ENCODE data around the gene PRKCD. TPM values are rescaled to one million over a fixed set of nuclear protein-coding genes. Genes with fewer than 3 reads are reported as not detected.

The PRKCD gene
- total RNA-seq, 2 donors from 2014 or later, result 14.1 to 34.9 TPM

- no peaks in the 10 kb centered on the region for H3K36me3 Mint-ChIP-seq
- no peak overlapping the region for H3K27ac Mint-ChIP-seq
- no peak for ATAC-seq
- H3K4me3 Mint-ChIP-seq, result no peak overlapping the region
- no peaks in the 10 kb centered on the region for H3K9me3 Mint-ChIP-seq
- no peaks in the 10 kb centered on the region for H3K27me3 Mint-ChIP-seq
- DNase-seq (ENCODE audit: low spot score), result no peak
- peaks cover 0 to 5% of the 10 kb centered on the region in 2 donors for H3K4me1 Mint-ChIP-seq (ENCODE audit: low read depth in 2 of 2)
These were observed 62.0 kb downstream of the PRKCD start for GRCh38 chr3:53223025-53223424.

DNA sequence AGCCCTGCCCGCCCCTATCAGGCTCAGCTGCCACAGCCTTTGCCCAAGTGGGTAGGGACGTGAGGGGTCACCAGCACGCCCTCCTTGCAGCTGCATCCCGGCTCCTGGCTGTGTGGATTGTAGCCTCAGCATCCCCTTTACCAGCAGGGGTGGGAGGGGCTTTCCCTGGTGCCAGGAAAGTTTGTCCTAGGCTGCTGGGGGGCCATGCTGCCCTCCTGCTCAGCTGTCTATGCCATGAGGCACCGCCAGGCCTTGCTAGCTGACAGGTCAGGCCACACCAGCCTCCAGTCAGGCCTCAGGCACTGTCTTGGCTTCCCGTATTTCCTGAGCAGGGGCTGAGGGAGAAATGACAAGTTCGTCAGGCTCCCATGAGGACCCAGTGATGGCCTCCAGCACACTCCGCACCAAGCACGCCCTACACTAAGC is 62.5 kb downstream of the PRKCD start:
- Mint-ChIP-seq H3K4me3 (no peak overlapping the region), H3K4me1 (ENCODE audit: low read depth in 2 of 2) (peaks cover 0 to 5% of the 10 kb centered on the region in 2 donors), H3K9me3 (no peaks in the 10 kb centered on the region), H3K36me3 (no peaks in the 10 kb centered on the region), H3K27ac (no peak overlapping the region), H3K27me3 (no peaks in the 10 kb centered on the region)
- DNase-seq (ENCODE audit: low spot score) (no peak), ATAC-seq (no peak)

DNA sequence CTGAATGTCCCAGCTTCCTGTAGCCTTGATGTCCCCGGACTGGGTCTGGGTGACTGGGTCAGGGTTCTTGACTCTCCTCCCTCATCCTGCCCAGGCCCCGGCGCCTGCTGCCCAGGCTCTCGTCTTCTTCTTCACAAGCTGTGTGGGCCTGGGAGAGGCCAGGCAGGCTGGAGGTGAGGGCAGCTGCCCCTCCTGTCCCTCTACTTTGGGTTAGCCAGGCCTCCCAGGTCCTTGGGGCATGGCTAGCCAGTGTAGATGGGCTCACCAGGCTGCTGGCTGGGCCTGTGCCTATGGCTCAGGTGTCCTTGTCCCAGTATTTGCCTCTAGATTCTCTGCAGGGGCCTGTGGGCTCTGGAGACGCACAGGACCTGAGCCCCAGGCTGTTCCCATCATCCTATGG is 63.0 kb downstream of the PRKCD start:
- no peak overlapping the region for H3K27ac Mint-ChIP-seq

GRCh38 chr3:53224536-53224935 is 63.5 kb downstream of the PRKCD start:
- Mint-ChIP-seq H3K36me3 (no peaks in the 10 kb centered on the region), H3K4me3 (no peak overlapping the region), H3K4me1 (ENCODE audit: low read depth in 2 of 2) (peaks cover 0 to 5% of the 10 kb centered on the region in 2 donors), H3K27ac (no peak overlapping the region), H3K9me3 (no peaks in the 10 kb centered on the region), H3K27me3 (no peaks in the 10 kb centered on the region)
- DNase-seq (ENCODE audit: low spot score) (no peak), ATAC-seq (no peak)

More for the DNA sequence above, 63.0 kb downstream of the PRKCD start:
- ATAC-seq, result no peak
- no peaks in the 10 kb centered on the region for H3K36me3 Mint-ChIP-seq
- no peak for DNase-seq (ENCODE audit: low spot score)
- peaks cover 0 to 5% of the 10 kb centered on the region in 2 donors for H3K4me1 Mint-ChIP-seq (ENCODE audit: low read depth in 2 of 2)
- no peaks in the 10 kb centered on the region for H3K27me3 Mint-ChIP-seq
- no peak overlapping the region for H3K4me3 Mint-ChIP-seq
- H3K9me3 Mint-ChIP-seq, result no peaks in the 10 kb centered on the region

- no peaks in the 10 kb centered on the region for H3K36me3 Mint-ChIP-seq
- H3K27ac Mint-ChIP-seq, result no peak overlapping the region
- H3K4me1 Mint-ChIP-seq (ENCODE audit: low read depth in 2 of 2), result peaks cover 0 to under 1% of the 10 kb centered on the region in 2 donors
- DNase-seq (ENCODE audit: low spot score) (no peak), ATAC-seq (no peak)
- no peaks in the 10 kb centered on the region for H3K27me3 Mint-ChIP-seq
- no peak overlapping the region for H3K4me3 Mint-ChIP-seq
- H3K9me3 Mint-ChIP-seq, result no peaks in the 10 kb centered on the region
These were observed 64.2 kb downstream of the PRKCD start for GRCh38 chr3:53225181-53225580.

DNA sequence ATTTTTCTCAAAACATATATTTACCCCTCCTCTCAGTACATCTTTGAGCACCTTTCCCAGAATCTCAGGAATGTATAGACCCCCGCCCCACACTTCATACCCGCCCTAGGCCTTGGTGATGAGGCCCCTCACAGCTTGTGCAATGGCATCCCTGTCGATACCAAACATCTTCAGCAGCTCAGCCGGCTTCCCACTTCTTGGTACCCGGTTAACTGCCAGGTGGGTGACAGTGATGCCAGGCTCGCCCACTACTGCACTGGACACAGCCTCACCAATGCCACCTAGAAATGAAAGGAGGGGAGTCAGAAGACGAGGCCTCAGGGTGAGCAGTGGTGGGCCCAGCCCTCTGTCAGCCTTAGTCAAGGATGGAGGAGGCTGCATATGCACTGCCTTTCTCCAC is 64.6 kb downstream of the PRKCD start:
- no peaks in the 10 kb centered on the region for H3K36me3 Mint-ChIP-seq

DNA sequence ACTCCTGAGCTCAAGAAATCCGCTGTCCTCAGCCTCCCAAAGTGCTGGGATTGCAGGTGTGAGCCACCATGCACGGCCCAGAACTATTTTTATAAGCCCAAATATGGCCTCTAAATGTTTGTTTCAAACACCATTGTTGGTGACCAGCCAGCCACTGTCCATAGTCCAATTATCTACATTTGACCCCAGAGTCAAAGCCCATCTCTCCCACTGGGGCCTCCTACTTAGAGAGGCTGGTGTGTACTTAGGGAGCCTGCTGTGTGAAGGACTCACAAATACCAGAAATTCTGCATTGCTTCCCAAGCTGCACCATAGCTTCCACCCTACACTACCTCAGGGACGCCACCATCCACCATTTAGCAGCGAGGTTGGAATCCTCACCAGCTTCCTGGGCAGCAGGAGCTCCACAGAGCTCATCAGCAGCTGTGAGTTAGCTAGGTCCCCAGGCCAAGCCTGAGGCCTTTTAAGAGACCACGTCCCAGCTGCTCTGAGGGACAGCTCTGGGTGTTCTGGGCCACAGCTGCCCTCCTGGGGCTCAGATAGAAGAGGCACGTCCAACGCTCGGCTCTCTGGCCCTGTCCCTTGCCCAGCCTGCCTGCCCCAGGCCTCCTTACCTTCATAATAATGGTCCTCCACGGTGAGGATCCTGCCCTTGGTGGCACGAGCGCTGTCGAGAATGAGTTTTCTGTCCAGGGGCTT is 65.3 kb downstream of the PRKCD start:
- no peak for ATAC-seq
- no peak overlapping the region for H3K4me3 Mint-ChIP-seq
- DNase-seq (ENCODE audit: low spot score), result no peak
- no peak overlapping the region for H3K27ac Mint-ChIP-seq
- H3K4me1 Mint-ChIP-seq (ENCODE audit: low read depth in 2 of 2), result no peaks in the 10 kb centered on the region
- no peaks in the 10 kb centered on the region for H3K36me3 Mint-ChIP-seq
- H3K9me3 Mint-ChIP-seq, result no peaks in the 10 kb centered on the region
- H3K27me3 Mint-ChIP-seq, result no peaks in the 10 kb centered on the region

More for the DNA sequence above, 64.6 kb downstream of the PRKCD start:
- no peaks in the 10 kb centered on the region for H3K4me1 Mint-ChIP-seq (ENCODE audit: low read depth in 2 of 2)
- no peak overlapping the region for H3K27ac Mint-ChIP-seq
- no peak overlapping the region for H3K4me3 Mint-ChIP-seq
- no peak for DNase-seq (ENCODE audit: low spot score)
- no peak for ATAC-seq
- H3K27me3 Mint-ChIP-seq, result no peaks in the 10 kb centered on the region
- no peaks in the 10 kb centered on the region for H3K9me3 Mint-ChIP-seq

GRCh38 chr3:53226841-53227407 is 65.9 kb downstream of the PRKCD start:
- H3K4me1 Mint-ChIP-seq (ENCODE audit: low read depth in 2 of 2), result no peaks in the 10 kb centered on the region
- no peak for ATAC-seq

DNA sequence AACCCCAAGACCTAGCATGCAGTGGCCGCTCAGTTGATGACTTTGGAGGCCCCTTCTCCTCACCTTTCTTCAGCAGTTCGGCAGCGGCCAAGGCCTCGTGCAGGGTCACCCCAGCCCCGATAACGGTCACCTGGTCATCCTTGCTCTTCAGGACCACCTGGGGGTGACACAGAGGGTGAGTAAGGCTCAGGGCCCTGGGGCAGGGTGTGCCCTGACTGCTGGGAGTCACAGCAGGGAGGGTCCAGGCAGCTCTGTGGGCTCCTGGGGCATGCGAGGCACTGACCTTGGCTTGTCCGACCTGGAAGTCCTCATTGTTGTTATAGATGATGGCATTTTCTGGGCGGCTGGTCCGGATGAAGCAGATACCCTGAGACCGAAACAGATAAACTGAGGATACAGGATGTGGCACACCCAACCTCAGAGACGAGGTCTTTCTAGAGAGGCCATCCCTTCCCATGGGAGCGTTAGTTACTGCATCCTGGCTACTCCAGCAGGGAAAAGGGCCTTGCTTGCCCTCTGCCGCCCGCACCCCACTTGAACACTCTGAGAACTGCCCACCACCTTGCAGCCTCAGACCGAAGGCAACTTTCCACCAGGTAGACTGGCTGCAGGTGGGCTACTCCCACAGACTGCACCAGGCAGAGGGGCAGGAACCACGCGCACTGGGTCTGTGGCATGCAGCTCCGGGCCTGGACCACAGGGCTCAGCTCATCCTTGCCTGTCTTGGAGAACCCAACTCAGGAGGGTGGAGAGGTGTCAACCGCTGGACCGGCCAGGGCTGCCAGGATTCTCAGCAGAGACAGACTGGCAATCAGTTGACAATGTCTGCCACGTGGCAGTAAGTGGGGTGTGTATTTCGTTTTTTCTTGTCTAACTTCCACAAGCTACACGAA is 67.2 kb downstream of the PRKCD start:
- Mint-ChIP-seq H3K4me3 (no peak overlapping the region), H3K4me1 (ENCODE audit: low read depth in 2 of 2) (no peaks in the 10 kb centered on the region), H3K36me3 (peaks cover under 1% of the 10 kb centered on the region), H3K9me3 (no peaks in the 10 kb centered on the region), H3K27ac (no peak overlapping the region), H3K27me3 (no peaks in the 10 kb centered on the region)
- DNase-seq (ENCODE audit: low spot score) (no peak), ATAC-seq (no peak)

More at GRCh38 chr3:53226841-53227407, 65.9 kb downstream of the PRKCD start:
- Mint-ChIP-seq H3K27me3 (no peaks in the 10 kb centered on the region), H3K36me3 (no peaks in the 10 kb centered on the region), H3K27ac (no peak overlapping the region), H3K4me3 (no peak overlapping the region), H3K9me3 (no peaks in the 10 kb centered on the region)
- no peak for DNase-seq (ENCODE audit: low spot score)

GRCh38 chr3:53229171-53229570 is 68.2 kb downstream of the PRKCD start:
- no peak overlapping the region for H3K4me3 Mint-ChIP-seq
- ATAC-seq (no peak), DNase-seq (ENCODE audit: low spot score) (no peak)
- no peaks in the 10 kb centered on the region for H3K27me3 Mint-ChIP-seq
- no peaks in the 10 kb centered on the region for H3K9me3 Mint-ChIP-seq
- no peak overlapping the region for H3K27ac Mint-ChIP-seq
- peaks cover 6% of the 10 kb centered on the region for H3K36me3 Mint-ChIP-seq
- H3K4me1 Mint-ChIP-seq (ENCODE audit: low read depth in 2 of 2), result no peaks in the 10 kb centered on the region

DNA sequence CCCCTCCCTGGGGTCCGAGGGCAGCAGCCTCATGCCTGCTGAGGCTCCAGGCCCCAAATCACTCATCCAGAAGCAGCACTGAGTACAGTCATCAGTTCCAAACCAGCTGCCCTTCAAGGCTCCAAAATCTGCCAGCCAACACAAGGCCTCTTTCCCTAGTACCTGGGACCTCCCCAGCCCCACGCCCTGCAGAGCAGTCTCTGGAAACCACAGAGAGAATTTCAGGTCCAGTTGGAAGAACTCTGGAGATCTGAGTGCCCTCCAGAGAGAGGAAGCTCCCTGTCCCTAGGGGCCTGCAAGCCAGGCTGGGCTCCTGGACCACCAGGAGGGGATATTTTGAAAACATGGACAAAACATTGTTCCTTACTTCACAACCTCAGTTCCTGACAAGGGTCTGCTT is 68.6 kb downstream of the PRKCD start:
- peaks cover 6% of the 10 kb centered on the region for H3K36me3 Mint-ChIP-seq
- no peak overlapping the region for H3K4me3 Mint-ChIP-seq
- ATAC-seq (no peak), DNase-seq (ENCODE audit: low spot score) (no peak)
- no peaks in the 10 kb centered on the region for H3K9me3 Mint-ChIP-seq
- no peaks in the 10 kb centered on the region for H3K27me3 Mint-ChIP-seq
- no peak overlapping the region for H3K27ac Mint-ChIP-seq
- H3K4me1 Mint-ChIP-seq (ENCODE audit: low read depth in 2 of 2), result no peaks in the 10 kb centered on the region

DNA sequence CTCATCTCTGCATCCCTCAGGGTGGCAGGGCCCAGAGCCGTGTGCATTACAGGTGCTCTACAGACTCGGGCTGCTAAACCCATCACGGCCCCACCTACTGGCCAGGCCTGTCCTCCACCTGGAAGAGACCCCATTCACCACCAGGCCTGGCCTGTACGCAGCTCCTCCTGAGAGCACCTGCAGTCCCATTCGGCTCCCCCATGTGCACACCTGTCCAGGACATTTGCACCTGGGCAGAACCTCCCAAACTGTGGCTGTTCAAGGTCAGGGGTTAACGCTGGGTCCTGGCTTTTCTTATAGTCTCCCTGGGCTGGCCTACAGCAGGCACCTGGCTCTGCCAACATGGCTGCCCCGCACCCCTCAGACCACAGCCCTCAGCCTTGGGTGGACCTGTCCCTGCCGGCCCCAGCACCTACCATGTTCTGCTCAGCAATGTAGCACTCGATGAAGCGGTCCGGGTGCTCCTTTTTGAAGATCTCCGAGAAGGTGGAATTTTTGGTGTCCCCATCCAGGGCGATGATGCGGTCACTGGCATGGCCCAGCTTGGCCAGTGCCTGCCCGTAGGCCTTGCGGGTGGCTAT is 69.1 kb downstream of the PRKCD start:
- H3K27me3 Mint-ChIP-seq, result no peaks in the 10 kb centered on the region
- no peak for ATAC-seq
- no peak overlapping the region for H3K4me3 Mint-ChIP-seq
- no peaks in the 10 kb centered on the region for H3K9me3 Mint-ChIP-seq
- no peak for DNase-seq (ENCODE audit: low spot score)
- H3K4me1 Mint-ChIP-seq (ENCODE audit: low read depth in 2 of 2), result no peaks in the 10 kb centered on the region
- peaks cover 6% of the 10 kb centered on the region for H3K36me3 Mint-ChIP-seq
- no peak overlapping the region for H3K27ac Mint-ChIP-seq

- no peak for ATAC-seq
- Mint-ChIP-seq H3K4me1 (ENCODE audit: low read depth in 2 of 2) (no peaks in the 10 kb centered on the region), H3K9me3 (no peaks in the 10 kb centered on the region), H3K36me3 (peaks cover 6% of the 10 kb centered on the region), H3K4me3 (no peak overlapping the region), H3K27ac (no peak overlapping the region), H3K27me3 (no peaks in the 10 kb centered on the region)
- DNase-seq (ENCODE audit: low spot score), result no peak
These were observed 69.8 kb downstream of the PRKCD start for GRCh38 chr3:53230789-53231188.
